Activated CD4-positive, alpha-beta T cell treated with anti-CD3 and anti-CD28 coated beads, Interleukin-2, amount 50 U/mL, for 4 hours (primary cell): ENCODE measurements around the gene CAPNS1.
A peak's percentile ranks its signal among the peaks of the same experiment; 100 is the strongest.

Source experiments
- DNase-seq, 2 experiments: peaks; one replicate each; pipeline ENCODE4 v3.0.0-alpha.2; 2020

Gene CAPNS1

DNA sequence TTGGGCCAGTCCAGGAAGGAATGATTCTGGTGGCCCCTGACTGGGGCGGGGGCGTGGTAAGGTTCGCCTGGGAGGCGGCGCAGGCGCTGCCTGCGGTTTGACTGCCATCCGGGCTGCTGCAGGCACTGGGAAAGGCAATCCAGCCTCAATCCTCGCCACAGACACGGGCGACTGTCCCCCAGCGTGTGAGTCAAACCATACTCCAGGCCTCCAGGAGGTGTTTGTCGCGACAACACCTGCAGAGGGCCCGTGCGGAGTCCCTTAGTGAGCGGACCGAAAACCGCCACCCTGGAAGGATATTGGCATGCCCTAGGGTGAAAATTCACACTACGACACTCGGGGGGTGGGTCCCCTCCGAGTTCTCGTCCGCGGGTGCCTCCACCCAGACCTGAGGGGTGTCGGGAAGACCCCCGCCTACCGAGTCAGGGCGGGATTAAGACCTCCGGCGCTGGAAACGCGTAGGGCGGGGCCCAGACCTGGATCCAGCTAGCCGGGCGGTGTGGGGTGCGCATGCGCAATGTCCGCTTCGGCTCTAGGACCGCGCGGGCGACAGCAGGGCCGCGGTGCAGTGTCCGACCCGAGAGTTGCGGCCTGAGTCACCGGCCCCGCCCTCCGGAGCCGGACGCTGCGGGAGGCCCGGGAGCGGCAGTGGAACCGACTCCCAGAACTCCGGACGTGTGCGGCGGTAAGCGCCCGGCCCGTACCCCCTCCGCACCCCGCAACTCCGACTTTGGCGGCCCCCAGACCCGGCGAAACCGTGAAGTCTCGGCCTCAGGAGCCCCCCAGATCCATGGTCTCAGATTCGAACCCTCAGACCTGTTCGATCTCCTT is at the start of gene CAPNS1:
TSS of gene CAPNS1 (plus strand) at position 594 of the 831 bp plus-strand sequence. CDS start 946 bp downstream, outside the sequence.
- DNase-seq = peak; percentile 84

- no peak for DNase-seq
These were observed 48.8 kb upstream of the CAPNS1 start for GRCh38 chr19:36090910-36091695.

DNA sequence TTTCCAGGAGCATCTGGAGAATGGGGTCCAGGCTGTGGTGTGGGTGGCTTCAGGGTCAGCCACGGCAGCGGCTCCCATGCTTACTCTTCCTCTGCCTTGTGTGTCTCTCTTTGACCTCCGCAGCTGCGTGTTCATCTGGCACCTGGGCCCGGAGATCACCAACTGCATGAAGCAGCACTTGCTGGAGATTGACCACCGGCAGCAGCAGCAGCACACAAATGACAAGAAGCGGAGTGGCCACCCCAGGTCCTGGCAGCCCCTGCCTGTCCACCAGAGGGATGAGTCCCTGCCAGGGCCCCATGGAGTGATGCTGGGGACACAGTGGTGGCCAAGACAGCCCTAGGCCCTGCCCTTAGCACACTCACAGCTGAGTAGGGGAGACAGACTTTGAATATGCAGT is 47.3 kb upstream of the CAPNS1 start:
- DNase-seq = no peak

- no peak for DNase-seq
These were observed 46.7 kb upstream of the CAPNS1 start for GRCh38 chr19:36093146-36093662.

DNA sequence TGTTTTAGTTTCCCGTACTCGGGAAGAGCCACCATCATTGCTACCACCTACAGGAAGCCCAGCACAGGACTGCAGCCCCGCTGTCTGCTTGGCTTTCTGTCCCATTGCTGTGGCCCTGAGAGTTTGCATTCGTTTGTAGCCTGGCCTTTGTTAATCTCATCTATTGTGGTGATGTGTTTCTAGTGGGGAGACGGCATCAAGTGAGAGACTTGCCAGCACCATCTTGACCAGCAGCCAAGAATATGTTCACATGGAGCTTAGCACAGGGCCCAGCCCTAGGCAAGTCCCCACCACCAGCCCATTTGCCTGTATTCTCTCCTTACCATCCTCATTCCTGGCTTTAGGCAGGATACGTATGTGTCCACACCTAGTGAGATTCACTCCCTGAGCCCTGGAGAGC is 46.2 kb upstream of the CAPNS1 start:
- DNase-seq = no peak

DNA sequence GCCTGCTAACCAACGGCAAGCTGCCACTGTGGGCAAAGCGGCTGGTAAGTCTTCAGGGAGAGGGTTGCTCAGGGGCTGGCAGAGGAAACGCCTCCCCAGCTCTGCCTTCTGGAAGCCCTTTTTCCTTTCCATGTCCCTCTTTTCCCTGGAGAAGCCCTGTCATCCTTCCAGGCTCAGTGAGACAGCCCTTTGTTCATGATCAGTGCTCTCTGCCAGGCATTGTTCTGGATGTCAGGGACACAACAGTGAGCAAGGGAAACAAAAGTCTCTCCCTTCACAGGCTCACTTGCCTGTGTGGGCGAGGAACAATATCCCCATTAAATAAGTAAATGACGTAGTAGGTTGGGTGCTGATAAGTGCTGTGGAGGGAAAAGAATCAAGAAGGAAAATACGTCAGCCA is 42.8 kb upstream of the CAPNS1 start:
- no peak for DNase-seq

DNA sequence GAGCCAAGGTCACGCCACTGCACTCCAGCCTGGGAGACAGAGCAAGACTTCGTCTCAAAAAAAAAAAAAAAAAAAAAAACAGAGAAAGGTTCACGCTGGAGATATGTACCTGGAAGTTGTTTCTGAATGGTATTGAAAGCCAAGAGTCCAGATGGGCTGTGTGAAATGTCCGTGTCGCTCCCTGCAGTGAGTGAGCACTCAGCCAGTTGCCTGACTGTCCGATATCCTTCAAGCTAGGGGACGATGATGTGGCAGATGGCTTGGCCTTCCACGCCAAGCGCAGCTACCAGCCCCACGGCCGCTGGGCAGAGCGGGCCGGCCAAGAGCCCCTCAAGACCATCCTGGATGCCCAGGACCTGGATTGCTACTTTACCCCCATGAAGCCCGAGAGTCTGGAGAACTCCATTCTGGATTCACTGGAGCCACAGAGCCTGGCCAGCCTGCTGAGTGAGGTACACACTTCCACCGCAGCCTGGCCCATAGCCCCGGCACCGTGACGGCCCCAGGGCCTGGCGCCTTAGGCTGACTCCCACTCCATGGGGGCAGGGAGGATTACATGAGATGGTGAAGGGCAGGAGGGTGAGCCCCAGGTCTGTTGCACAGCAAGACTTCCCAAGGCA is 40.6 kb upstream of the CAPNS1 start:
- DNase-seq = no peak

DNA sequence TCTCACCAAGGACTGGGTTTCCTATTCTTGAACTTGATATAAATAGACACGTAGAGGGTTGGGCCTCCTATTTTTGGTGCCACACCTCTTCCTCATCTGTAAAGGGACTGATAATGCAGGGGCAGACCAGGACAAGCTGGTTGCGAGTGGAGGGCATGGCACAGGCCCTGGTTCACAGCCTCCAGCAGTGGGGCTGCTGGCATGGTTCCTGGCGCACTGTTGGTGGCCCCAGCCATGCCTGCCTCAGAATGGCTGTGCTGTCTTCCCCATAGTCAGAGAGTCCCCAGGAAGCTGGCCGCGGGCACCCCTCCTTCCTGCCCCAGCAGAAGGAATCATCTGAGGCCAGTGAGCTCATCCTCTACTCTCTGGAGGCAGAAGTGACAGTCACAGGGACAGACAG is 39.4 kb upstream of the CAPNS1 start:
- no peak for DNase-seq

GRCh38 chr19:36101550-36102327 is 38.1 kb upstream of the CAPNS1 start:
- DNase-seq = no peak

- no peak for DNase-seq
These were observed 36.7 kb upstream of the CAPNS1 start for GRCh38 chr19:36103040-36103626.

- DNase-seq = no peak
These were observed 35.9 kb upstream of the CAPNS1 start for GRCh38 chr19:36103842-36104552.

- no peak for DNase-seq
These were observed 33.4 kb upstream of the CAPNS1 start for GRCh38 chr19:36106441-36106840.

GRCh38 chr19:36106991-36107390 is 32.9 kb upstream of the CAPNS1 start:
- no peak for DNase-seq

- no peak for DNase-seq
These were observed 31.2 kb upstream of the CAPNS1 start for GRCh38 chr19:36108684-36109083.

- DNase-seq = no peak
These were observed 29.2 kb upstream of the CAPNS1 start, which contains the start of gene OVOL3 for GRCh38 chr19:36110487-36111199. TSS of gene OVOL3 (plus strand) at chr19:36111143. CDS start at chr19:36111203, 60 bp downstream.

GRCh38 chr19:36111200-36111539 is 28.7 kb upstream of the CAPNS1 start:
- no peak for DNase-seq

DNA sequence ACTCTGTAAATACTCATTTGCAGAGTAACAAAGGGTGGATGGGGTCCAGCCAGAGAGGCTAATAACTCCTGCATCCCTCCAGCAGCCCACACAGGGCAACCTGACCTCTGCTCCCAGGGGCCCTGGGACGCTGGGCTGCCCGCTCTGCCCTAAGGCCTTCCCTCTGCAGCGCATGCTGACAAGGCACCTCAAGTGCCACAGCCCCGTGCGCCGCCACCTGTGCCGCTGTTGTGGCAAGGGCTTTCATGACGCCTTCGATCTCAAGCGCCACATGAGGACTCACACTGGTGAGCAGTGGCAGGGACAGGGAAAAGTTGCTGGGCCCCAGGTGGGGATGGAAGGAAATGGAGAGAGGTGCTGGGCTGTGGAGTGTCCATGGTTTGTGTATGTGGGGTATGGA is 27.2 kb upstream of the CAPNS1 start:
- DNase-seq = no peak

GRCh38 chr19:36113425-36113824 is 26.4 kb upstream of the CAPNS1 start:
- DNase-seq = no peak

GRCh38 chr19:36113894-36114720 is 25.8 kb upstream of the CAPNS1 start:
- peak in 1 of 2 experiments; percentile 11 for DNase-seq
